Smooth muscle cell (in vitro differentiated cells): ENCODE data around the gene P2RX5. TPM values are rescaled to one million over a fixed set of nuclear protein-coding genes. Genes with fewer than 3 reads are reported as not detected.

ENCODE experiments used
- DNase-seq: peaks from one replicate; lab custom pipeline; 2025; ENCODE audit not compliant: unreplicated experiment; lab: John Stamatoyannopoulos, UW
- H2AFZ ChIP-seq: fragments of 200-600 bp; sonication (generic); 2 replicates; pipeline ENCODE4 v1.6.0; 2016; ENCODE audit warnings: antibody characterized with exemption, low read depth, mild to moderate bottlenecking
- H3F3A ChIP-seq: fragments of 200-600 bp; sonication (generic); 2 replicates; pipeline ENCODE4 v1.6.0; 2017; ENCODE audit warnings: antibody characterized with exemption, low read depth
- H3K27ac ChIP-seq: fragments of 200-600 bp; sonication (generic); 2 replicates; pipeline ENCODE4 v1.5.1; 2016; ENCODE audit warnings: low read depth, mild to moderate bottlenecking
- H3K27me3 ChIP-seq: fragments of 200-600 bp; sonication (generic); 2 replicates; pipeline ENCODE4 v1.6.1; 2016; ENCODE audit warnings: low read depth, mild to moderate bottlenecking
- H3K36me3 ChIP-seq: fragments of 200-600 bp; sonication (generic); 2 replicates; pipeline ENCODE4 v1.5.1; 2016; ENCODE audit warnings: low read depth
- H3K4me1 ChIP-seq: fragments of 200-600 bp; sonication (generic); 2 replicates; pipeline ENCODE4 v1.5.1; 2016; ENCODE audit warnings: low read depth
- H3K4me2 ChIP-seq: fragments of 200-600 bp; sonication (generic); 2 replicates; pipeline ENCODE4 v1.6.0; 2016; ENCODE audit warnings: mild to moderate bottlenecking
- H3K4me3 ChIP-seq: fragments of 200-600 bp; sonication (generic); 2 replicates; pipeline ENCODE4 v1.5.1; 2016; ENCODE audit warnings: mild to moderate bottlenecking
- H3K79me2 ChIP-seq: fragments of 200-600 bp; sonication (generic); 2 replicates; pipeline ENCODE4 v1.6.0; 2016; ENCODE audit warnings: low read depth, mild to moderate bottlenecking
- H3K9ac ChIP-seq: fragments of 200-600 bp; sonication (generic); 2 replicates; pipeline ENCODE4 v1.6.0; 2016; ENCODE audit warnings: low read depth
- H3K9me3 ChIP-seq: fragments of 200-600 bp; sonication (generic); replicated peaks from 2 replicates; pipeline ENCODE4 v1.5.1; 2016; ENCODE audit warnings: low read depth
- H4K20me1 ChIP-seq: fragments of 200-600 bp; sonication (generic); 2 replicates; pipeline ENCODE4 v1.6.0; 2016; ENCODE audit warnings: low read depth
- WGBS: methylation state at CpG from one replicate; pipeline ENCODE4 v1.1.7; 2016; ENCODE audit warnings: low lambda C conversion rate; 5-methylcytosine and 5-hydroxymethylcytosine counted together
- polyA plus RNA-seq: library from polyadenylated mRNA; unstranded; fragments of >200 nt; fragmentation: Nextera tagmentation; extraction: Ambion mirVana; gene quantifications from 2 replicates; pipeline ENCODE4 v1.2.1, GENCODE V29; 2016
- total RNA-seq: library from RNA; depleted of rRNA; stranded (reverse); fragments of >200 nt; gene quantifications from 2 replicates; pipeline ENCODE4 v1.2.3, GENCODE V29; 2014
- TF ChIP-seq, protein P1 (sequence below): fragments of 200-600 bp; sonication (generic); IDR thresholded peaks from 2 replicates; pipeline ENCODE4 v1.5.1; 2017; ENCODE audit warnings: borderline replicate concordance, mild to moderate bottlenecking, antibody characterized with exemption; ENCODE audit not compliant: insufficient read depth, poor library complexity, severe bottlenecking

Gene P2RX5, protein sequence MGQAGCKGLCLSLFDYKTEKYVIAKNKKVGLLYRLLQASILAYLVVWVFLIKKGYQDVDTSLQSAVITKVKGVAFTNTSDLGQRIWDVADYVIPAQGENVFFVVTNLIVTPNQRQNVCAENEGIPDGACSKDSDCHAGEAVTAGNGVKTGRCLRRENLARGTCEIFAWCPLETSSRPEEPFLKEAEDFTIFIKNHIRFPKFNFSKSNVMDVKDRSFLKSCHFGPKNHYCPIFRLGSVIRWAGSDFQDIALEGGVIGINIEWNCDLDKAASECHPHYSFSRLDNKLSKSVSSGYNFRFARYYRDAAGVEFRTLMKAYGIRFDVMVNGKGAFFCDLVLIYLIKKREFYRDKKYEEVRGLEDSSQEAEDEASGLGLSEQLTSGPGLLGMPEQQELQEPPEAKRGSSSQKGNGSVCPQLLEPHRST
- total RNA-seq, result 0.72 TPM in 1 of 2 replicates, not detected in the other
- 0.59 TPM in 1 of 2 replicates, not detected in the other for polyA plus RNA-seq

DNA sequence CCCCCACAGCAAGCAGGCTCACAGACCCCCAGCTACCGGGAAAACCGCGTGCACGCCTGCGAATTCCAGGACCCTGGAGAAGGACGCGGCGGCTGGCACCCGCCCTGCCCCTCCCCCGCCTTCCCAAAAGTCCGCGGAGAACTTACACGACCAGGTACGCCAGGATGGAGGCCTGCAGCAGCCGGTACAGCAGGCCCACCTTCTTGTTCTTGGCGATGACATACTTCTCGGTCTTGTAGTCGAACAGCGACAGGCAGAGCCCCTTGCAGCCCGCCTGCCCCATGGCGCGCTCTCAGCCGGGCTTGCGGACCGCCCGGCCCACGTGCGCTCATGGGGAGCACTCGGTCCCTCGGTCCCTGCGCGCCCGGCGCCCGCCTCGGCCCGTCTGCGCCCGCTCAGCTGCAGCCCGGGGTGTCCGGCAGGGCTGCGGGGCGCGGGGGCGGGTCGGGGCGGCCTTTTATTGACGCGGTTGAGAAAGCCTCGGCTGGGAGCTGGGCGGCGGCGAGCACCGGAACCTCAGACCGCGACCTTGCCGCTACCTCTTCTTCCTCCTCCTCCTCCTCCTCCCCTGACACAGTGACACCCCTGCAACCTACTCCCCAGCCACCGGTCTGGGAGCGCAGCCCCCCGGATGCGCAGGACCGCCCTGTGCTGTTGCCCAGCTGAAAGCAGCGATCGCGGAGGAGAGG, at the start of gene P2RX5:
Gene P2RX5, minus strand, starts transcription at position 433 of the 689 bp plus-strand sequence. Its CDS starts 150 bp downstream, at position 283.
- Histone ChIP-seq H3K27ac (no peak within 1 kb of the TSS), H2AFZ (no peak within 1 kb of the TSS), H3K9ac (no peak within 1 kb of the TSS), H3K4me3 (peak within 1 kb of the TSS; percentile 56), H3K36me3 (no peaks in the 10 kb centered on the region), H3F3A (no peaks in the 10 kb centered on the region), H3K79me2 (no peaks in the 10 kb centered on the region), H4K20me1 (no peaks in the 10 kb centered on the region), H3K27me3 (peaks cover 58% of the 10 kb centered on the region), H3K9me3 (no peaks in the 10 kb centered on the region), H3K4me1 (no peaks in the 10 kb centered on the region), H3K4me2 (peak within 1 kb of the TSS; percentile 97)
- 3% methylated on average over 59 of the region's 65 CpGs for WGBS
- TF ChIP-seq, protein P1, sequence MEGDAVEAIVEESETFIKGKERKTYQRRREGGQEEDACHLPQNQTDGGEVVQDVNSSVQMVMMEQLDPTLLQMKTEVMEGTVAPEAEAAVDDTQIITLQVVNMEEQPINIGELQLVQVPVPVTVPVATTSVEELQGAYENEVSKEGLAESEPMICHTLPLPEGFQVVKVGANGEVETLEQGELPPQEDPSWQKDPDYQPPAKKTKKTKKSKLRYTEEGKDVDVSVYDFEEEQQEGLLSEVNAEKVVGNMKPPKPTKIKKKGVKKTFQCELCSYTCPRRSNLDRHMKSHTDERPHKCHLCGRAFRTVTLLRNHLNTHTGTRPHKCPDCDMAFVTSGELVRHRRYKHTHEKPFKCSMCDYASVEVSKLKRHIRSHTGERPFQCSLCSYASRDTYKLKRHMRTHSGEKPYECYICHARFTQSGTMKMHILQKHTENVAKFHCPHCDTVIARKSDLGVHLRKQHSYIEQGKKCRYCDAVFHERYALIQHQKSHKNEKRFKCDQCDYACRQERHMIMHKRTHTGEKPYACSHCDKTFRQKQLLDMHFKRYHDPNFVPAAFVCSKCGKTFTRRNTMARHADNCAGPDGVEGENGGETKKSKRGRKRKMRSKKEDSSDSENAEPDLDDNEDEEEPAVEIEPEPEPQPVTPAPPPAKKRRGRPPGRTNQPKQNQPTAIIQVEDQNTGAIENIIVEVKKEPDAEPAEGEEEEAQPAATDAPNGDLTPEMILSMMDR, result no peak
- DNase-seq, result no peak

- DNase-seq, result no peak
- Histone ChIP-seq H3K27ac (no peak overlapping the region), H3F3A (no peaks in the 10 kb centered on the region), H3K36me3 (no peaks in the 10 kb centered on the region), H4K20me1 (no peaks in the 10 kb centered on the region), H3K9me3 (no peaks in the 10 kb centered on the region), H2AFZ (no peak overlapping the region), H3K27me3 (no peaks in the 10 kb centered on the region), H3K4me2 (no peak overlapping the region), H3K9ac (no peak overlapping the region), H3K4me3 (no peak overlapping the region), H3K79me2 (no peaks in the 10 kb centered on the region), H3K4me1 (no peaks in the 10 kb centered on the region)
- WGBS, result 93% methylated on average over 10 of the region's 10 CpGs
- TF ChIP-seq, protein P1, result no peak
Observed at GRCh38 chr17:3745071-3745470, 49.1 kb upstream of the P2RX5 start.

DNA sequence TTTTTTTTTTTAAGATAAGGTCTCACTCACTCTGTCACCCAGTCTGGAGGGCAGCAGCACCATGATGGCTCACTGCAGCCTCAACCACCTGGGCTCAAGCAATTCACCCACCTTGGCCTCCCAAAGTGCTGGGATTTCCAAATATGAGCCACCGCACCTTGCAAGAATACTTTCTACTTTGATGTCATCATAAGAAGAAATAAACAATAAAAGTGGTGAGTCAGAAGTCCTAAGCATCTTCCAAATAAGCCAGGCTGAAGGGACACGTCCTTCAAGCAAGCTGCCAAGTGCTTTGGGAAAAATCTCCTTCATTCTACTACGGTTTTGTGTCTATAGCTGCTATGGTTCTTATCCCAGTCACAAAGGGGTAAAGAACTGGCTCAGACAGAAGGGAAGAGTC, 48.1 kb upstream of the P2RX5 start:
- Histone ChIP-seq H3K4me2 (no peak overlapping the region), H3F3A (no peaks in the 10 kb centered on the region), H3K27ac (no peak overlapping the region), H3K36me3 (no peaks in the 10 kb centered on the region), H3K9ac (no peak overlapping the region), H3K79me2 (no peaks in the 10 kb centered on the region), H4K20me1 (no peaks in the 10 kb centered on the region), H3K27me3 (no peaks in the 10 kb centered on the region), H3K4me1 (peaks cover under 1% of the 10 kb centered on the region), H2AFZ (no peak overlapping the region), H3K4me3 (no peak overlapping the region), H3K9me3 (no peaks in the 10 kb centered on the region)
- 60% methylated on average over 3 of the region's 3 CpGs for WGBS
- no peak for DNase-seq
- TF ChIP-seq, protein P1, result no peak
